Fibroblast of the conjunctiva (primary cell): ENCODE measurements around the gene SLC8B1.

ENCODE experiments used
- DNase-seq: peaks from one replicate; pipeline ENCODE4 v3.0.0-alpha.2; 2010; ENCODE audit warnings: low read depth

SLC8B1 gene

GRCh38 chr12:113268621-113269020 lies 66.3 kb downstream of the SLC8B1 start:
- DNase-seq = no peak

GRCh38 chr12:113268136-113268535 lies 66.8 kb downstream of the SLC8B1 start:
- DNase-seq = no peak

GRCh38 chr12:113267621-113268020 lies 67.3 kb downstream of the SLC8B1 start:
- DNase-seq = no peak

- DNase-seq = no peak
Measured at GRCh38 chr12:113266106-113266895, 68.6 kb downstream of the SLC8B1 start.

GRCh38 chr12:113263431-113263963 lies 71.4 kb downstream of the SLC8B1 start:
- DNase-seq = no peak

- DNase-seq = peak; percentile 23
Measured at GRCh38 chr12:113262710-113263109, 72.2 kb downstream of the SLC8B1 start.

GRCh38 chr12:113261847-113262470 lies 73.0 kb downstream of the SLC8B1 start:
- DNase-seq = no peak

- no peak for DNase-seq
Measured at GRCh38 chr12:113260636-113261300, 74.1 kb downstream of the SLC8B1 start.

- DNase-seq = no peak
Measured at GRCh38 chr12:113260127-113260526, 74.8 kb downstream of the SLC8B1 start.

GRCh38 chr12:113257564-113257963 lies 77.3 kb downstream of the SLC8B1 start:
- DNase-seq = no peak

GRCh38 chr12:113254298-113254697 lies 80.6 kb downstream of the SLC8B1 start:
- DNase-seq = no peak

GRCh38 chr12:113253532-113254285 lies 81.2 kb downstream of the SLC8B1 start:
- DNase-seq = no peak

GRCh38 chr12:113252494-113252893 lies 82.4 kb downstream of the SLC8B1 start:
- DNase-seq = no peak

- DNase-seq = no peak
Measured at GRCh38 chr12:113251404-113252070, 83.4 kb downstream of the SLC8B1 start.

GRCh38 chr12:113250045-113250444 lies 84.9 kb downstream of the SLC8B1 start:
- DNase-seq = no peak

GRCh38 chr12:113249546-113249945 lies 85.4 kb downstream of the SLC8B1 start:
- DNase-seq = no peak

GRCh38 chr12:113248842-113249435 lies 86.0 kb downstream of the SLC8B1 start:
- DNase-seq = no peak
